HCT116 (cell line): ENCODE measurements around the gene FTO.

Source experiments
- CEBPB ChIP-seq: IDR thresholded peaks from 2 replicates; pipeline ENCODE4 v1.6.1; 2012; ENCODE audit warnings: low read depth
- EZH2 ChIP-seq: fragments of 200-600 bp; sonication (generic); IDR thresholded peaks from 2 replicates; pipeline ENCODE4 v1.6.1; 2017; ENCODE audit warnings: antibody characterized with exemption, mixed run types
- FOSL1 ChIP-seq: IDR thresholded peaks from 2 replicates; pipeline ENCODE4 v1.6.1; 2012; ENCODE audit warnings: low read depth
- POLR2A ChIP-seq: IDR thresholded peaks from 2 replicates; pipeline ENCODE4 v1.7.0; 2011; ENCODE audit warnings: borderline replicate concordance; ENCODE audit not compliant: insufficient read depth, insufficient read length; ENCODE audit errors: extremely low read depth
- POLR2AphosphoS5 ChIP-seq: IDR thresholded peaks from 2 replicates; pipeline ENCODE4 v1.6.1; 2011; ENCODE audit warnings: mild to moderate bottlenecking, low read depth, low read length, moderate library complexity
- RAD21 ChIP-seq: IDR thresholded peaks from 2 replicates; pipeline ENCODE4 v1.6.1; 2012; ENCODE audit warnings: low read depth, mild to moderate bottlenecking
- SIN3A ChIP-seq: IDR thresholded peaks from 2 replicates; pipeline ENCODE4 v1.6.1; 2012; ENCODE audit warnings: low read depth
- SRF ChIP-seq: IDR thresholded peaks from 2 replicates; pipeline ENCODE4 v1.6.1; 2012; ENCODE audit warnings: low read depth
- TCF7L2 ChIP-seq: IDR thresholded peaks from 2 replicates; pipeline ENCODE4 v1.7.0; 2011; ENCODE audit warnings: borderline replicate concordance, inconsistent platforms; ENCODE audit not compliant: insufficient read depth, insufficient read length; ENCODE audit errors: extremely low read depth
- YY1 ChIP-seq: IDR thresholded peaks from 2 replicates; pipeline ENCODE4 v1.6.1; 2011; ENCODE audit warnings: low read length, low read depth, moderate library complexity, mild to moderate bottlenecking; ENCODE audit not compliant: insufficient replicate concordance; ENCODE audit errors: extremely low read depth
- ZFX ChIP-seq: fragments of 450-650 bp; IDR thresholded peaks from 2 replicates; pipeline ENCODE4 v1.6.1; 2017
- TF ChIP-seq, protein P1 (sequence below), 3 experiments: fragments of 200-600 bp in 1 of 3; sonication (generic) in 1 of 3; IDR thresholded peaks in 2 of 3; conservative IDR thresholded peaks in 1 of 3; 2 replicates each; pipeline ENCODE4 v1.5.1; 2012 to 2017; ENCODE audit warnings: low read depth in 2 of 3, low read length in 2 of 3, antibody characterized with exemption in 1 of 3, borderline replicate concordance in 1 of 3, control low read depth in 1 of 3, mild to moderate bottlenecking in 1 of 3, mixed read lengths in 1 of 3, mixed run types in 1 of 3, moderate library complexity in 1 of 3; ENCODE audit not compliant: insufficient read depth in 1 of 3
- TF ChIP-seq, protein P2 (sequence below): IDR thresholded peaks from 2 replicates; pipeline ENCODE4 v1.6.1; 2012

DNA sequence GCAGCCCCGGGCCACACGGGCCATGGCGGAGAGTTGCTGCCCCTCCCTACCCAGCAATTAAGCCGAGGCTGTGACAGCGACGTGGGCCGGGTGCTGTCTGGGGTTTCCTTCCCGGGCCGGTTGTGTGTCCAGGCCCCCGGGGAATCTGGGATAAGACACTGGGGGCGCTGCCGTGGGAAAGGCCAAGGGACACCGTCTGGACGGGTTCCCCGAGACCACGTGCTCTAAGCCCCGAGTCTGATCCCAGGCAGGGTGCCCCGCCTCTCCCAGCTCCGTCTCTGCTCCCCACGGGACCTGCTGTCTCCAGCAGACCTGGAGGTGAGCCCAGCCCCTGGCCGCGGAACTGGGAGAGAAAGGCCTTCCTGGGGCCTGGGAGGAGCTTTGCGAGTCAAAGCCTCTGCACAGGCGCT is 490.4 kb downstream of the FTO start:
- TF ChIP-seq, protein P1, sequence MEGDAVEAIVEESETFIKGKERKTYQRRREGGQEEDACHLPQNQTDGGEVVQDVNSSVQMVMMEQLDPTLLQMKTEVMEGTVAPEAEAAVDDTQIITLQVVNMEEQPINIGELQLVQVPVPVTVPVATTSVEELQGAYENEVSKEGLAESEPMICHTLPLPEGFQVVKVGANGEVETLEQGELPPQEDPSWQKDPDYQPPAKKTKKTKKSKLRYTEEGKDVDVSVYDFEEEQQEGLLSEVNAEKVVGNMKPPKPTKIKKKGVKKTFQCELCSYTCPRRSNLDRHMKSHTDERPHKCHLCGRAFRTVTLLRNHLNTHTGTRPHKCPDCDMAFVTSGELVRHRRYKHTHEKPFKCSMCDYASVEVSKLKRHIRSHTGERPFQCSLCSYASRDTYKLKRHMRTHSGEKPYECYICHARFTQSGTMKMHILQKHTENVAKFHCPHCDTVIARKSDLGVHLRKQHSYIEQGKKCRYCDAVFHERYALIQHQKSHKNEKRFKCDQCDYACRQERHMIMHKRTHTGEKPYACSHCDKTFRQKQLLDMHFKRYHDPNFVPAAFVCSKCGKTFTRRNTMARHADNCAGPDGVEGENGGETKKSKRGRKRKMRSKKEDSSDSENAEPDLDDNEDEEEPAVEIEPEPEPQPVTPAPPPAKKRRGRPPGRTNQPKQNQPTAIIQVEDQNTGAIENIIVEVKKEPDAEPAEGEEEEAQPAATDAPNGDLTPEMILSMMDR (IDR thresholded peaks at IDR 0.05 in 2 of 3, conservative IDR thresholded peaks at IDR 0.05 in 1 of 3; ENCODE audit: borderline replicate concordance in 1 of 3, insufficient read depth in 1 of 3, low read depth in 2 of 3, low read length in 2 of 3): no peak
- TF ChIP-seq SRF (no peak), ZFX (no peak), RAD21 (no peak), YY1 (no peak), POLR2A (no peak), POLR2AphosphoS5 (no peak), FOSL1 (no peak), EZH2 (no peak), CEBPB (no peak), SIN3A (no peak), TCF7L2 (no peak)
- TF ChIP-seq, protein P2, sequence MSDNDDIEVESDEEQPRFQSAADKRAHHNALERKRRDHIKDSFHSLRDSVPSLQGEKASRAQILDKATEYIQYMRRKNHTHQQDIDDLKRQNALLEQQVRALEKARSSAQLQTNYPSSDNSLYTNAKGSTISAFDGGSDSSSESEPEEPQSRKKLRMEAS: no peak
